Body of pancreas (tissue), 4 donors: ENCODE data around the gene RUNX2.

ENCODE experiments used
- CTCF ChIP-seq, 7 experiments: fragments of 450-650 bp in 4 of 7; fragments of 200-600 bp in 3 of 7; sonication (generic) in 3 of 7; IDR thresholded peaks; one replicate each; pipeline ENCODE4 v1.5.1; 2016 to 2019; ENCODE audit warnings: antibody characterized with exemption in 7 of 7
- POLR2A ChIP-seq, 3 donors: fragments of 450-650 bp; IDR thresholded peaks; one replicate each; pipeline ENCODE4 v1.6.1; 2016; ENCODE audit warnings: antibody characterized with exemption in 3 of 3, mild to moderate bottlenecking in 2 of 3

DNA sequence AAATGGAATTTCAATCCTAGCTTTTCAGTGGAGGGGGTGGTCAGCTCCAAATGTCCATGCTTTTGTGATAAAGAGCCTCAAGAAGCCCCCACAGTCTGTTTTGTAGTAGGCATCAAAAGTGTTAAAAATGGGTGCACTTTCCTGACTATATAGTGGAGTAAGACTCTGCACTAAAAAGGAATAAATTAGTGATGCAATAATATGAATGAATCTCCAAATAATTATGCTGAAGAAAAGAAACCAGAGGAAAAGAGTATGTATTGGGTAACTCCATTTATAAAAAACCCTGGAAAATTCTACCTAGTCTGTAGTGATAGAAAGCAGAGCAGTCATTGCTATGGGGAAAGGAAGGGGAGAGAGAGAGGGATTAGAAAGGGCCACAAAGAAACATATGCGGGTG lies 360.1 kb downstream of the RUNX2 start:
- TF ChIP-seq CTCF (IDR thresholded peaks at IDR 0.05) (no peak), POLR2A (IDR thresholded peaks at IDR 0.05) (no peak)
